PC-9 (cell line): ENCODE data around the gene RAB3C. TPM values are rescaled to one million over a fixed set of nuclear protein-coding genes. Genes with fewer than 3 reads are reported as not detected.

Source experiments
- BruUV-seq: library from RNA; stranded (reverse); fragments of 400-500 nt; replicated peaks from 2 replicates; lab custom pipeline; 2021; lab: Mats Ljungman, UMichigan
- CTCF ChIA-PET: fragments of 300-600 bp; sonication (Branson Sonifier 250); formaldehyde crosslinking; loops from one replicate; lab custom pipeline; 2022; ENCODE audit warnings: antibody characterized with exemption; lab: Charles Lee
- POLR2A ChIA-PET: fragments of 300-600 bp; sonication (Branson Sonifier 250); formaldehyde crosslinking; loops from one replicate; lab custom pipeline; 2022; ENCODE audit warnings: antibody characterized with exemption; ENCODE audit not compliant: unreplicated experiment; lab: Charles Lee
- DNase-seq, 2 experiments: peaks; one replicate each; pipeline versions ENCODE4 v3.0.0 to v3.0.0-alpha.2; 2015 to 2022; ENCODE audit warnings: mixed read lengths in 1 of 2
- H2AFZ ChIP-seq: fragments of 200-600 bp; sonication (generic); 2 replicates; pipeline ENCODE4 v1.8.1; 2017; ENCODE audit warnings: antibody characterized with exemption
- H3F3A ChIP-seq: fragments of 200-600 bp; sonication (generic); 2 replicates; pipeline ENCODE4 v1.8.1; 2017; ENCODE audit warnings: antibody characterized with exemption, mild to moderate bottlenecking, low read depth; ENCODE audit not compliant: insufficient read depth
- H3K27ac ChIP-seq: fragments of 200-600 bp; sonication (generic); 2 replicates; pipeline ENCODE4 v1.6.1; 2016; ENCODE audit warnings: mixed run types
- H3K27me3 ChIP-seq: fragments of 200-600 bp; sonication (generic); 2 replicates; pipeline ENCODE4 v1.6.1; 2016; ENCODE audit warnings: low read depth, mixed run types; ENCODE audit not compliant: insufficient read depth
- H3K36me3 ChIP-seq: fragments of 200-600 bp; sonication (generic); 2 replicates; pipeline ENCODE4 v1.6.1; 2016; ENCODE audit warnings: low read depth, mixed run types
- H3K4me1 ChIP-seq: fragments of 200-600 bp; sonication (generic); replicated peaks from 2 replicates; pipeline ENCODE4 v1.6.1; 2016; ENCODE audit warnings: mixed run types; ENCODE audit not compliant: insufficient read depth
- H3K4me2 ChIP-seq: fragments of 200-600 bp; sonication (generic); 2 replicates; pipeline ENCODE4 v1.6.1; 2017; ENCODE audit warnings: mixed run types
- H3K4me3 ChIP-seq: fragments of 200-600 bp; sonication (generic); 2 replicates; pipeline ENCODE4 v1.6.1; 2016; ENCODE audit warnings: mixed run types
- H3K79me2 ChIP-seq: fragments of 200-600 bp; sonication (generic); 2 replicates; pipeline ENCODE4 v1.6.1; 2017; ENCODE audit warnings: low read depth, mixed run types
- H3K9me2 ChIP-seq: fragments of 200-600 bp; sonication (generic); 2 replicates; pipeline ENCODE4 v1.8.1; 2017; ENCODE audit warnings: mild to moderate bottlenecking; ENCODE audit not compliant: insufficient read depth
- H3K9me3 ChIP-seq: fragments of 200-600 bp; sonication (generic); 2 replicates; pipeline ENCODE4 v1.8.1; 2016; ENCODE audit warnings: low read depth; ENCODE audit not compliant: insufficient read depth
- H4K20me1 ChIP-seq: fragments of 200-600 bp; sonication (generic); 2 replicates; pipeline ENCODE4 v1.8.1; 2017; ENCODE audit not compliant: insufficient read depth
- CTCF ChIP-seq: fragments of 200-600 bp; sonication (generic); conservative IDR thresholded peaks from 2 replicates; pipeline ENCODE4 v1.6.1; 2017; ENCODE audit warnings: mixed run types, antibody characterized with exemption, mild to moderate bottlenecking, moderate library complexity
- EZH2 ChIP-seq: fragments of 200-600 bp; sonication (generic); IDR thresholded peaks from 2 replicates; pipeline ENCODE4 v1.8.0; 2017; ENCODE audit warnings: antibody characterized with exemption, low read depth
- intact Hi-C: fragments of 100-400 bp; cut with micrococcal nuclease; formaldehyde crosslinking; loops from one replicate; pipeline ENCODE4 v1.10.0; 2022; ENCODE audit not compliant: unreplicated experiment
- total RNA-seq: library from RNA; stranded (reverse); gene quantifications from 2 replicates; pipeline ENCODE4 v1.2.3, GENCODE V29; 2021

The RAB3C gene
- total RNA-seq, 1 experiment from 2014 or later: not detected

- Histone ChIP-seq H3F3A (no peaks in the 10 kb centered on the region), H3K9me3 (no peaks in the 10 kb centered on the region), H2AFZ (no peak overlapping the region), H3K79me2 (no peaks in the 10 kb centered on the region), H3K4me3 (no peak overlapping the region), H4K20me1 (0 out of 2 replicates have a peak, but pooled peaks cover 5% of the 10 kb centered on the region), H3K4me1 (no peaks in the 10 kb centered on the region), H3K27me3 (no peaks in the 10 kb centered on the region), H3K9me2 (no peaks in the 10 kb centered on the region), H3K27ac (no peak overlapping the region), H3K36me3 (no peaks in the 10 kb centered on the region), H3K4me2 (no peak overlapping the region)
- TF ChIP-seq EZH2 (no peak), CTCF (no peak)
- BruUV-seq: no TSS peak
- intact Hi-C loops: no loop called here
- POLR2A ChIA-PET: no interaction called here
- no peak for DNase-seq
- CTCF ChIA-PET: no interaction called here
These were observed 172.5 kb downstream of the RAB3C start for GRCh38 chr5:58755397-58755796.

- Histone ChIP-seq H3K27me3 (no peaks in the 10 kb centered on the region), H4K20me1 (no peaks in the 10 kb centered on the region), H3K36me3 (no peaks in the 10 kb centered on the region), H3K4me3 (no peak overlapping the region), H3K79me2 (no peaks in the 10 kb centered on the region), H3F3A (no peaks in the 10 kb centered on the region), H3K4me2 (peak overlapping the region; percentile 60), H3K27ac (no peak overlapping the region), H2AFZ (no peak overlapping the region), H3K4me1 (no peaks in the 10 kb centered on the region), H3K9me2 (no peaks in the 10 kb centered on the region), H3K9me3 (no peaks in the 10 kb centered on the region)
- TF ChIP-seq EZH2 (no peak), CTCF (no peak)
- no TSS peak for BruUV-seq
- CTCF ChIA-PET: no interaction called here
- no peak for DNase-seq
- intact Hi-C loops: no loop called here
- POLR2A ChIA-PET: no interaction called here
These were observed 176.9 kb downstream of the RAB3C start for GRCh38 chr5:58759745-58760144.

GRCh38 chr5:58760222-58760621 lies 177.3 kb downstream of the RAB3C start:
- H3K79me2 ChIP-seq: no peaks in the 10 kb centered on the region
- H3K4me3 ChIP-seq: no peak overlapping the region
- no peaks in the 10 kb centered on the region for H3F3A ChIP-seq
- H2AFZ ChIP-seq: no peak overlapping the region
- ChIA-PET CTCF (no interaction called here), POLR2A (interaction anchor here (0.7 kb wide), 1 partner anchor 26 kb away, joined by 4 read pairs; no protein-coding TSS in a partner anchor)
- intact Hi-C loops: no loop called here
- no peaks in the 10 kb centered on the region for H3K9me2 ChIP-seq
- TF ChIP-seq EZH2 (no peak), CTCF (no peak)
- no peaks in the 10 kb centered on the region for H3K36me3 ChIP-seq
- BruUV-seq: no TSS peak
- H3K27ac ChIP-seq: no peak overlapping the region
- no peaks in the 10 kb centered on the region for H3K27me3 ChIP-seq
- DNase-seq: no peak
- H3K4me2 ChIP-seq: peak overlapping the region; percentile 60; the same call in 1 of the 2 replicates
- H3K9me3 ChIP-seq: no peaks in the 10 kb centered on the region
- H4K20me1 ChIP-seq: no peaks in the 10 kb centered on the region
- H3K4me1 ChIP-seq: no peaks in the 10 kb centered on the region
